GM23248 (cell line): Measurements from ENCODE around the gene PDE6D. TPM values are rescaled to one million over a fixed set of nuclear protein-coding genes. Genes with fewer than 3 reads are reported as not detected.

ENCODE experiments used
- DNase-seq: peaks from one replicate; pipeline ENCODE4 v3.0.0-alpha.2; 2015
- H2AFZ ChIP-seq: fragments of 200-600 bp; sonication (generic); 2 replicates; pipeline ENCODE4 v1.6.1; 2016; ENCODE audit warnings: antibody characterized with exemption
- H3F3A ChIP-seq: fragments of 200-600 bp; sonication (generic); 2 replicates; pipeline ENCODE4 v1.6.1; 2016; ENCODE audit warnings: mild to moderate bottlenecking, antibody characterized with exemption, mixed run types; ENCODE audit not compliant: insufficient read depth
- H3K27ac ChIP-seq: fragments of 200-600 bp; sonication (generic); 2 replicates; pipeline ENCODE4 v1.5.1; 2016; ENCODE audit warnings: mild to moderate bottlenecking
- H3K27me3 ChIP-seq: fragments of 200-600 bp; sonication (generic); replicated peaks from 2 replicates; pipeline ENCODE4 v1.6.1; 2016; ENCODE audit warnings: mild to moderate bottlenecking; ENCODE audit not compliant: insufficient read depth
- H3K36me3 ChIP-seq: fragments of 200-600 bp; sonication (generic); 2 replicates; pipeline ENCODE4 v1.6.1; 2016; ENCODE audit warnings: low read depth, mild to moderate bottlenecking
- H3K4me1 ChIP-seq: fragments of 200-600 bp; sonication (generic); 2 replicates; pipeline ENCODE4 v1.6.1; 2016; ENCODE audit warnings: mild to moderate bottlenecking; ENCODE audit not compliant: insufficient read depth
- H3K4me2 ChIP-seq: fragments of 200-600 bp; sonication (generic); one replicate; pipeline ENCODE4 v1.6.1; 2016; ENCODE audit warnings: mild to moderate bottlenecking; ENCODE audit not compliant: unreplicated experiment
- H3K4me3 ChIP-seq: fragments of 200-600 bp; sonication (generic); 2 replicates; pipeline ENCODE4 v1.5.1; 2016; ENCODE audit warnings: mild to moderate bottlenecking
- H3K79me2 ChIP-seq: fragments of 200-600 bp; sonication (generic); 2 replicates; pipeline ENCODE4 v1.6.1; 2016; ENCODE audit warnings: mild to moderate bottlenecking; ENCODE audit not compliant: insufficient read depth
- H3K9ac ChIP-seq: fragments of 200-600 bp; sonication (generic); 2 replicates; pipeline ENCODE4 v1.6.1; 2016; ENCODE audit warnings: mild to moderate bottlenecking
- H3K9me2 ChIP-seq: fragments of 200-600 bp; sonication (generic); 2 replicates; pipeline ENCODE4 v1.6.1; 2016; ENCODE audit warnings: mixed run types, mild to moderate bottlenecking, moderate library complexity; ENCODE audit not compliant: insufficient read depth
- H3K9me3 ChIP-seq: fragments of 200-600 bp; sonication (generic); one replicate; pipeline ENCODE4 v1.6.1; 2017; ENCODE audit warnings: low read depth
- H4K20me1 ChIP-seq: fragments of 200-600 bp; sonication (generic); 2 replicates; pipeline ENCODE4 v1.6.0; 2016; ENCODE audit not compliant: insufficient read depth
- EZH2 ChIP-seq: fragments of 200-600 bp; sonication (generic); IDR thresholded peaks from 2 replicates; pipeline ENCODE4 v1.6.1; 2018; ENCODE audit warnings: antibody characterized with exemption, mild to moderate bottlenecking; ENCODE audit not compliant: insufficient read depth, poor library complexity, severe bottlenecking
- EZH2phosphoT487 ChIP-seq: fragments of 200-600 bp; sonication (generic); IDR thresholded peaks from 2 replicates; pipeline ENCODE4 v1.6.1; 2018; ENCODE audit warnings: antibody characterized with exemption, moderate library complexity, mild to moderate bottlenecking, low read depth; ENCODE audit not compliant: insufficient read depth
- WGBS, 2 experiments: methylation state at CpG; one replicate each; pipeline ENCODE4 v1.1.6; 2015 to 2017; ENCODE audit warnings: low lambda C conversion rate in 2 of 2, low coverage in 1 of 2; ENCODE audit errors: missing lambda C conversion rate in 2 of 2; 5-methylcytosine and 5-hydroxymethylcytosine counted together
- in situ Hi-C: fragments of 300-500 bp; cut with MboI; formaldehyde crosslinking; loops from 2 replicates; pipeline ENCODE4 v1.15.0; 2020
- polyA plus RNA-seq: library from polyadenylated mRNA; unstranded; fragments of >200 nt; fragmentation: Nextera tagmentation; extraction: Ambion mirVana; gene quantifications from 2 replicates; pipeline ENCODE4 v1.2.1, GENCODE V29; 2016
- small RNA-seq: library from RNA; depleted of rRNA; stranded (forward); fragments of <200 nt; gene quantifications from one replicate; pipeline ENCODE3, GENCODE V24; 2014; ENCODE audit warnings: low read depth, low replicate concordance
- total RNA-seq: library from RNA; depleted of rRNA; stranded (reverse); fragments of >200 nt; shearing (Covaris generic); gene quantifications from 2 replicates; pipeline ENCODE4 v1.2.3, GENCODE V29; 2014; rRNA removed

PDE6D gene
- total and polyA plus RNA-seq, 2 experiments from 2014 or later, result 29.5 to 36.3 TPM

DNA sequence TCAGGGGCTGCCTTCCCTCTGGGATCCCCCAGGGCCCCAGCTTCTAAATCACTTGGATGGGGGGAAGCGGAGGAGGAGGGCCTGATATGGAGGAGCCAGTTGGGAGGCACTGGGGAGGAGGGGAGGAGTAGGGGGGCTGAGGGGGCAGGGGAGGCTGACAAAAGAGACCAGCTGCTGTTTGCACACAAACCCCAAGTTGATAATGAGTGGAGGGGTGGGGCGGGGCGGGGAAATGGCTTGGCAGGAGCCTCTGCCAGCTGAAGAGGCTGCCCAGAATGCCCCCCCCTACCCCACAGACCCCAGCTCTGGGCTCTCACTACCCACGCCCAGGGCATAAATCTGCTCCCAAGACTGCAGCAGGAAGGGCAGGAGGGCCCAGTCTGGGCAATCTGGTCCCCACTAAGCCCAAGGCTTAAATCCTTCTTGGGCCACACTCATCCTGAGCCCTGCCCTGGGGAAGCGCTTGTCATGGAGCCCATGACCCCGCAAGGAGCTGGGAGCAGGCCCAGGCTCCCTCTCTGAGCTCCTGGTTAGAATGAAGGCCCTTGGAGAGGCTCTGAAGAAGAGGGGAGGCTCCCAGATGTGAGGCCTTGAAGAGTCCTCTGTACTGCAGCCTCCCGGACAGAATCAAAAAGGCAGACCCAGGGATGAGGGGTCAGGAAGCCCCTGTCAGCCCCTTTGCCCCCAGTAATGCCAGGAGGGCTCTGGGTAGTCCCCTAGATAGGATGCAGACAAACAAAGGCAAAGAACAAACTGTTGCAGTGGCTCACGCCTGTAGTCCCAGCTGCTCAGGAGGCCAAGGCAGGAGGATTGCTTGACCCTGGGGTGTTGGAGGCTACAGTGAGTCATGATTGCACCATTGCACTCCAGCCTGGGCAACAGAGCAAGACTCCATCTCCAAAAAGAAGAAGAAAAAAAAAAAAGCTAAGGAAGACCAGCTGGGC is 97.5 kb downstream of the PDE6D start:
- WGBS, 2 experiments, result 94% methylated on average over 6 to 8 of the region's 8 CpGs
- no peak overlapping the region for H3K27ac ChIP-seq

GRCh38 chr2:231682603-231683291 is 98.3 kb downstream of the PDE6D start:
- WGBS, 2 experiments, result 75 to 81% methylated on average over 11 of the region's 11 CpGs
- TF ChIP-seq EZH2, result no peak
- no peak for TF ChIP-seq EZH2phosphoT487
- no peaks in the 10 kb centered on the region for H3K79me2 ChIP-seq

More for the DNA sequence above, 97.5 kb downstream of the PDE6D start:
- in situ Hi-C loops, result no loop called here
- H3K79me2 ChIP-seq, result no peaks in the 10 kb centered on the region
- H3K9me3 ChIP-seq, result no peaks in the 10 kb centered on the region
- TF ChIP-seq EZH2phosphoT487, result no peak
- no peak for TF ChIP-seq EZH2
- H3K9ac ChIP-seq, result no peak overlapping the region
- H3K27me3 ChIP-seq, result no peaks in the 10 kb centered on the region
- no peaks in the 10 kb centered on the region for H3K36me3 ChIP-seq
- H3K9me2 ChIP-seq, result no peaks in the 10 kb centered on the region
- H4K20me1 ChIP-seq, result no peaks in the 10 kb centered on the region
- H3K4me2 ChIP-seq, result no peak overlapping the region
- no peak for DNase-seq
- peaks cover 8% of the 10 kb centered on the region; the same call in 1 of the 2 replicates for H3F3A ChIP-seq
- H3K4me1 ChIP-seq, result 0 out of 2 replicates have a peak, but pooled peaks cover 2% of the 10 kb centered on the region
- H2AFZ ChIP-seq, result no peak overlapping the region
- H3K4me3 ChIP-seq, result no peak overlapping the region

More at GRCh38 chr2:231682603-231683291, 98.3 kb downstream of the PDE6D start:
- Histone ChIP-seq H3K27ac (no peak overlapping the region), H3K27me3 (no peaks in the 10 kb centered on the region), H4K20me1 (no peaks in the 10 kb centered on the region), H3K4me2 (no peak overlapping the region), H3K9me3 (no peaks in the 10 kb centered on the region), H3K9ac (no peak overlapping the region), H3K4me1 (0 out of 2 replicates have a peak, but pooled peaks cover 2% of the 10 kb centered on the region), H3K9me2 (no peaks in the 10 kb centered on the region), H3K4me3 (no peak overlapping the region), H3F3A (peaks cover 9% of the 10 kb centered on the region; the same call in 1 of the 2 replicates), H2AFZ (no peak overlapping the region), H3K36me3 (no peaks in the 10 kb centered on the region)
- in situ Hi-C loops, result no loop called here
- DNase-seq, result no peak

Small RNA genes lying within 50 kb of the gene (small RNA-seq; reads per million reads assigned to genes)
- gene AC073476.4, result not detected
- not detected for gene RF00015

Other genes with a start within 250 kb of the PDE6D start
- gene TEX44, start 188.4 kb downstream of the PDE6D start, total RNA-seq, result not detected in 2 replicates
- gene TEX44, start 188.4 kb downstream of the PDE6D start, polyA plus RNA-seq, result not detected in 2 replicates
- 301 and 318 TPM in 2 replicates for gene PTMA, start 72.8 kb downstream of the PDE6D start, total RNA-seq
- gene PTMA, start 72.8 kb downstream of the PDE6D start, polyA plus RNA-seq, result 570 and 594 TPM in 2 replicates
- 25.2 and 30.4 TPM in 2 replicates for gene COPS7B, start 5.2 kb upstream of the PDE6D start, total RNA-seq
- 29.7 and 31.4 TPM in 2 replicates for gene COPS7B, start 5.2 kb upstream of the PDE6D start, polyA plus RNA-seq
- not detected in 2 replicates for gene NPPC, start 145.1 kb upstream of the PDE6D start, total RNA-seq
- gene NPPC, start 145.1 kb upstream of the PDE6D start, polyA plus RNA-seq, result 0.26 and 0.29 TPM in 2 replicates
- gene DIS3L2, start 180.4 kb upstream of the PDE6D start, total RNA-seq, result 9.4 and 15.6 TPM in 2 replicates
- gene DIS3L2, start 180.4 kb upstream of the PDE6D start, polyA plus RNA-seq, result 9.3 and 10.0 TPM in 2 replicates